D721Med (cell line): ENCODE measurements around the gene RSPH6A.

Experiments
- DNase-seq: peaks from one replicate; pipeline ENCODE4 v3.0.0; 2011; ENCODE audit warnings: low spot score; ENCODE audit not compliant: insufficient read length
- FAIRE-seq: peaks from 2 replicates; lab custom pipeline; 2011; peaks lifted over from hg19 to GRCh38; lab: Jason Lieb, UNC
- CTCF ChIP-seq: IDR thresholded peaks from 2 replicates; pipeline ENCODE4 v1.5.1; 2012; ENCODE audit warnings: mild to moderate bottlenecking, control low read depth; ENCODE audit not compliant: insufficient read depth; ENCODE audit errors: missing control alignments

Gene RSPH6A

GRCh38 chr19:45785781-45786532, 29.2 kb downstream of the RSPH6A start:
- DNase-seq = no peak
- FAIRE-seq = no peak
- no peak for TF ChIP-seq CTCF

GRCh38 chr19:45785097-45785496, 30.0 kb downstream of the RSPH6A start:
- no peak for TF ChIP-seq CTCF
- FAIRE-seq (no peak), DNase-seq (no peak)

- TF ChIP-seq CTCF = no peak
- DNase-seq = no peak
- FAIRE-seq = no peak
These were observed 31.0 kb downstream of the RSPH6A start for GRCh38 chr19:45784096-45784495.

- TF ChIP-seq CTCF = no peak
- FAIRE-seq = no peak
- no peak for DNase-seq
These were observed 32.0 kb downstream of the RSPH6A start for GRCh38 chr19:45782820-45783785.

GRCh38 chr19:45782162-45782691, 32.9 kb downstream of the RSPH6A start, which contains the start of gene DMPK:
Gene DMPK, minus strand, starts transcription at chr19:45782490. Its CDS starts 138 bp downstream, at chr19:45782352.
- no peak for TF ChIP-seq CTCF
- no peak for DNase-seq
- FAIRE-seq = no peak

- no peak for TF ChIP-seq CTCF
- DNase-seq (no peak), FAIRE-seq (no peak)
These were observed 33.6 kb downstream of the RSPH6A start for GRCh38 chr19:45781214-45782161.
